Thymus (tissue), 11 donors: Measurements from ENCODE around the gene CNIH3. TPM values are rescaled to one million over a fixed set of nuclear protein-coding genes. Genes with fewer than 3 reads are reported as not detected.

ENCODE experiments used
- DNase-seq, 9 donors: peaks; one replicate each; pipeline ENCODE4 v3.0.0-alpha.2; 2013; ENCODE audit warnings: low spot score in 9 of 9, low read depth in 6 of 9, missing footprints in 1 of 9
- H3K27ac ChIP-seq, 2 donors: one replicate each; pipeline ENCODE4 v1.5.1; 2013; ENCODE audit warnings: control low read depth in 1 of 2, low read depth in 1 of 2, low read length in 1 of 2, mild to moderate bottlenecking in 1 of 2, moderate library complexity in 1 of 2
- H3K27me3 ChIP-seq, 2 donors: one replicate each; pipeline ENCODE4 v1.5.1; 2013; ENCODE audit warnings: low read length in 1 of 2; ENCODE audit not compliant: control insufficient read depth in 2 of 2, insufficient read depth in 1 of 2
- H3K36me3 ChIP-seq, 2 donors: one replicate each; pipeline ENCODE4 v1.5.1; 2013; ENCODE audit warnings: low read length in 1 of 2, mild to moderate bottlenecking in 1 of 2, moderate library complexity in 1 of 2; ENCODE audit not compliant: control insufficient read depth in 2 of 2, insufficient read depth in 2 of 2
- H3K4me1 ChIP-seq, 2 donors: one replicate each; pipeline ENCODE4 v1.5.1; 2013; ENCODE audit warnings: low read length in 2 of 2; ENCODE audit not compliant: control insufficient read depth in 2 of 2, insufficient read depth in 2 of 2
- H3K4me3 ChIP-seq, 2 donors: one replicate each; pipeline ENCODE4 v1.5.1; 2013; ENCODE audit warnings: low read length in 2 of 2, control low read depth in 1 of 2, mild to moderate bottlenecking in 1 of 2
- H3K9me3 ChIP-seq, 2 donors: one replicate each; pipeline ENCODE4 v1.5.1; 2013; ENCODE audit warnings: low read length in 1 of 2, mild to moderate bottlenecking in 1 of 2; ENCODE audit not compliant: control insufficient read depth in 2 of 2, insufficient read depth in 1 of 2
- WGBS: extraction: QIAGEN DNeasy Blood & Tissue Kit; methylation state at CpG from one replicate; pipeline ENCODE4 v1.1.7; 2013; 5-methylcytosine and 5-hydroxymethylcytosine counted together
- polyA plus RNA-seq: library from polyadenylated mRNA; stranded (reverse); fragments of 200-250 nt; gene quantifications from one replicate; pipeline ENCODE4 v1.2.3, GENCODE V29; 2013
- total RNA-seq: library from RNA; stranded (reverse); fragments of 120-200 nt; gene quantifications from one replicate; pipeline ENCODE4 v1.2.4, GENCODE V29; 2013
- donor health status: healthy.

The CNIH3 gene
- total and polyA plus RNA-seq, 2 donors, result 2.2 to 2.3 TPM

GRCh38 chr1:224767031-224767430 is 150.9 kb downstream of the CNIH3 start:
- H3K36me3 ChIP-seq, result no peaks in the 10 kb centered on the region
- H3K27me3 ChIP-seq, result no peaks in the 10 kb centered on the region
- no peak for DNase-seq
- no peaks in the 10 kb centered on the region for H3K9me3 ChIP-seq
- 91% methylated on average over 3 of the region's 3 CpGs for WGBS
- no peak overlapping the region for H3K27ac ChIP-seq
- no peak overlapping the region for H3K4me3 ChIP-seq
- no peaks in the 10 kb centered on the region for H3K4me1 ChIP-seq

DNA sequence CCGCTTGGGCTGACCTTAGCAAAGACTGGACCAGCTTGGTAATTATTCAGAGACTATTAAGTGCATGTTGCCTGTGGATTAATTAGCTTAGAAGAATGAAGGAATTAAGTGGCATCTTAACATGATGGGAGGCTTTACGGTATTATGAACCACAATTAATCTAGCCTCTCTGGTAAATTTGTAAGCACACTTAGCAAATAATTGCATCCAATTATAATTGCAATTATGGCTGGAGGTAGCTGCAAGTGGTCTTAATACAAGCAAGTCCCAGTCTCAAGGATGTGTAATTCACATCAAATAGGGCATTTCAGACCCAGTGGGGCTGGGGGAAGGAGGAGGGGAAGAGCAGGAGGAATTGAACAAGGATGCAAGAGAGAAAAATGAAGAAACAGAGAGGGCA is 151.6 kb downstream of the CNIH3 start:
- Histone ChIP-seq H3K4me3 (no peak overlapping the region), H3K9me3 (no peaks in the 10 kb centered on the region), H3K27ac (no peak overlapping the region), H3K27me3 (no peaks in the 10 kb centered on the region), H3K36me3 (no peaks in the 10 kb centered on the region), H3K4me1 (no peaks in the 10 kb centered on the region)
- DNase-seq, result no peak
- over 99% methylated on average over 2 of the region's 2 CpGs for WGBS

DNA sequence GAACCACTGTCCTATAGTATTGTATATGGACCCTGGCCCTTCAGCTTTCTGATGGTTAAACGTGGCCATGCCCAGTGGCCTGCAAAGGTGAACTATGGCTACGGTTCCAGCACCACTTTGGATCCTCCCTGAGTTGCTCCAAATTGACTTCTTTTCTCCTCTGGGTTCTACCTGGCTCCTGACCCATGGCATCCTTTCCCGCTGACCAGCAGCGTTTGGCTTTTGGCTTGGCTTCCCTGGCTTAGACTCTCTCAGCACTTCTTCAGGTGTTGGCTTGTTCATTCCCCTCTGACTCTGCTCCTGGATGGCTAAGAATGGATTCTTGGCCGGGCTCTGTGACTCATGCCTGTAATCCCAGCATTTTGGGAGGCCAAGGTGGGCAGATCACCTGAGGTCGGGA is 152.9 kb downstream of the CNIH3 start:
- Histone ChIP-seq H3K27me3 (no peaks in the 10 kb centered on the region), H3K9me3 (no peaks in the 10 kb centered on the region), H3K4me1 (no peaks in the 10 kb centered on the region), H3K36me3 (no peaks in the 10 kb centered on the region), H3K27ac (no peak overlapping the region), H3K4me3 (no peak overlapping the region)
- WGBS, result 90% methylated on average over 6 of the region's 6 CpGs
- no peak for DNase-seq

DNA sequence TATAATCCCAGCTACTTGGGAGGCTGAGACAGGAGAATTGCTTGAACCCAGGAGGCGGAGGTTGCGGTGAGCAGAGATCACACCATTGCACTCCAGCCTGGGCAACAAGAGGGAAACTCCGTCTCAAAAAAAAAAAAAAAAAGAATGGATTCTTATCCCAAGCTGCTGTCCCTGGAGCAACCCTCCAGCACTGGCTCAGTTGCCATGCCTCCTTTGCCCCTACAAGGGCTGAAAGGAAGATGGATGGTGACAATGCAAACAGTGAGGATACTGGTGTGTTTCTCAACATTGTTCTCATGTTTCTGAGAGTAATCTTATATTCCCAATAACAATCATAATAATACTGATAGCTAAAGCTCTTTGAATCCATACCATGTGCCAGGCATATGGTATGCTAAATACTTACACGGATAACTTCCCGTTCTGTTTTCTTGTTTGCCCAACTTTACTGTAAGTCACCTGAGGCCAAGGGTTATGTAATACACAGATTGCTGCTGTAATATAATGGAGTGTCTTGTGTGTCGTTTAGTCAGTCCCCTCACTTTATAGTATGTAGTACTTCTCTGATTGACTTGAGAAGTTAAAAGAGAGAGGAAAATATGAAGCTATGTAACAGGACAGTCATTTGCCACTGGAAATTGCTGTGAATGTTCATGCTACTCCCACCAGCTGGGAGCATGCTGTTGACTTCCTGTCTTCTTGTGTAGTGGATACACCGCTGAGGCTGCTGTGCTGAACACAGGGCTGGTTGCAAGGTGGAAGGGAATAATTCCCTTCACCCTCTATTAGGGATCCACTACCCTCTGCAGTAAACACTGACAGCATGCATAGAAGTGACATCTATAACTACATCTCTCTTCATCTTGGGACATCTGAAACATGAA is 153.6 kb downstream of the CNIH3 start:
- Histone ChIP-seq H3K4me1 (no peaks in the 10 kb centered on the region), H3K36me3 (no peaks in the 10 kb centered on the region), H3K27me3 (no peaks in the 10 kb centered on the region), H3K9me3 (no peaks in the 10 kb centered on the region), H3K27ac (no peak overlapping the region), H3K4me3 (no peak overlapping the region)
- 88% methylated on average over 7 of the region's 7 CpGs for WGBS
- no peak for DNase-seq

GRCh38 chr1:224770336-224770693 is 154.2 kb downstream of the CNIH3 start:
- DNase-seq, result no peak
- 94% methylated on average over 5 of the region's 5 CpGs for WGBS
- H3K9me3 ChIP-seq, result no peaks in the 10 kb centered on the region
- H3K27ac ChIP-seq, result no peak overlapping the region
- no peak overlapping the region for H3K4me3 ChIP-seq
- H3K4me1 ChIP-seq, result no peaks in the 10 kb centered on the region
- H3K36me3 ChIP-seq, result no peaks in the 10 kb centered on the region
- H3K27me3 ChIP-seq, result no peaks in the 10 kb centered on the region

DNA sequence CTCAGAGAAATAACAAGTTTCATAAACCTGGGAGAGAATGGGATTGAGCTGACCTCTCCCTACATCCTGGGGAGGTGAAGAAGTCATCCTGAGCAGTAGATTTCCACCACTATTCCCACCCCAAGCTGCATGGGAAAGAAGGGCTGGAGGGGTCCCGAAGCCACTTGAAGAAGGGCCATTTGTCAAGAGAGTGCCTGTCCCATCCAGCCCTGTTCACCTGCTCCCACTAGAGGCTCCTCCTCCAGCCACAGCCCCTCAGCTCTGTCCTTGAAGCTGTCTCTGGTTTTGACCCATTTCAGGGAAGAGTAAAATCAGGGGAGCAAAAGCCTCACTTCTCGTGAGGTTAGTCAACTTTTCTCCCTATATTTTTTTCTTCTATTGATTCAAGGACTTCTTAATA is 157.5 kb downstream of the CNIH3 start:
- H3K27me3 ChIP-seq, result no peaks in the 10 kb centered on the region
- 95% methylated on average over 2 of the region's 2 CpGs for WGBS
- no peak for DNase-seq

DNA sequence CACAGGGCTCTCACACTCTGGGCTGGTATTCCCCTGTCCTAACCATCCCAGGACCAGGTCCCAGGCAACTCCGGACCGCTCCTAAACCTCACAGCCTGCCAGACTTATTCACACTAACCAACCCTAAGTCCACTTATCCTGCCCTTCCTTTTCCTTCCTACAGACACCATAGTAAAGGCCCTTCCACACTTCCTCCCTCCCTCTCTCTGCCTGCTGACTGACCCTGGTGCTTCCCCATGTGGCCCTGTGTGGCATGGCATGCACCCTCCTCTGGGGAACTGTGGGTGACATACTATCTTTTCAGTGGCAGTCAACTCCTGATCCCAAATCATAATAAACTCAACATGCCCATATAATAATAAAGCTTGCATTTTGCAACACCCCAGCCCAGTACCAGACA is 158.3 kb downstream of the CNIH3 start:
- Histone ChIP-seq H3K27me3 (no peaks in the 10 kb centered on the region), H3K27ac (no peak overlapping the region), H3K36me3 (no peaks in the 10 kb centered on the region), H3K4me1 (no peaks in the 10 kb centered on the region), H3K9me3 (no peaks in the 10 kb centered on the region), H3K4me3 (no peak overlapping the region)
- 99% methylated on average over 2 of the region's 2 CpGs for WGBS
- no peak for DNase-seq

More for the DNA sequence above, 157.5 kb downstream of the CNIH3 start:
- Histone ChIP-seq H3K36me3 (no peaks in the 10 kb centered on the region), H3K9me3 (no peaks in the 10 kb centered on the region), H3K4me3 (no peak overlapping the region), H3K4me1 (no peaks in the 10 kb centered on the region), H3K27ac (no peak overlapping the region)

GRCh38 chr1:224777180-224777579 is 161.1 kb downstream of the CNIH3 start:
- Histone ChIP-seq H3K27me3 (no peaks in the 10 kb centered on the region), H3K9me3 (no peaks in the 10 kb centered on the region), H3K27ac (no peak overlapping the region), H3K4me3 (no peak overlapping the region), H3K4me1 (no peaks in the 10 kb centered on the region), H3K36me3 (no peaks in the 10 kb centered on the region)
- DNase-seq, result no peak
- WGBS, result 94% methylated on average over 2 of the region's 2 CpGs

DNA sequence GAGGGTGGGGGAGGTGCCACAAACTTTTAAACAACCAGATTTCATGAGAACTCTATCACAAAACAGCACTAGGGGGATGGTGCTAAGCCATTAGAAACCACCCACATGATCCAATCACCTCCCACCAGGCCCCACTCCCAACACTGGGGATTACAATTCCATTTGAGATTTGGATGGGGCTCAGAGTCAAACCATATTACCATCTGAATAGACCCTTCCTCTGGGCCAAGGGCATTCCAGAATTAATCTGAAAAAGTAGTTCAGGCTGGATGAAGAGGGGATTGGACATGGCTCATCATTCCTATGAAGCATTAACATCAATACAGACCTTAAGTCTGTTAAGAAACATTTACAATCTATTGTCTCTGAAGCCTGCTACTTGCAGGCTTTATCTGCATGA is 163.4 kb downstream of the CNIH3 start:
- DNase-seq, result no peak
- Histone ChIP-seq H3K27me3 (no peaks in the 10 kb centered on the region), H3K27ac (no peak overlapping the region), H3K36me3 (no peaks in the 10 kb centered on the region), H3K9me3 (no peaks in the 10 kb centered on the region), H3K4me1 (peaks cover 5 to 6% of the 10 kb centered on the region in 2 donors), H3K4me3 (no peak overlapping the region)
